Endodermal cell (in vitro differentiated cells): ENCODE results near the gene ABI3BP. TPM values are rescaled to one million over a fixed set of nuclear protein-coding genes. Genes with fewer than 3 reads are reported as not detected.

Source experiments
- DNase-seq: peaks from one replicate; pipeline ENCODE4 v3.0.0-alpha.2; 2017
- H3K27ac ChIP-seq: 2 replicates; pipeline ENCODE4 v1.5.1; 2013; ENCODE audit warnings: mild to moderate bottlenecking, low read depth, low read length, moderate library complexity
- H3K27me3 ChIP-seq: 2 replicates; pipeline ENCODE4 v1.6.1; 2013; ENCODE audit warnings: mild to moderate bottlenecking, low read length, moderate library complexity; ENCODE audit not compliant: insufficient read depth, control insufficient read depth, poor library complexity, severe bottlenecking
- H3K36me3 ChIP-seq: 2 replicates; pipeline ENCODE4 v1.7.0; 2013; ENCODE audit warnings: mild to moderate bottlenecking, low read length, moderate library complexity; ENCODE audit not compliant: control insufficient read depth, insufficient read depth
- H3K4me1 ChIP-seq: one replicate; pipeline ENCODE4 v1.7.0; 2013; ENCODE audit warnings: low read length; ENCODE audit not compliant: control insufficient read depth, insufficient read depth
- H3K4me3 ChIP-seq: 2 replicates; pipeline ENCODE4 v1.5.1; 2013; ENCODE audit warnings: mild to moderate bottlenecking, low read length, moderate library complexity
- H3K9ac ChIP-seq: 2 replicates; pipeline ENCODE4 v1.6.1; 2013; ENCODE audit warnings: mild to moderate bottlenecking, low read length, moderate library complexity; ENCODE audit not compliant: poor library complexity, severe bottlenecking; ENCODE audit errors: extremely low read depth
- H3K9me3 ChIP-seq: 2 replicates; pipeline ENCODE4 v1.6.1; 2013; ENCODE audit warnings: mild to moderate bottlenecking, low read length, moderate library complexity; ENCODE audit not compliant: control insufficient read depth
- H3K27ac Mint-ChIP-seq: 2 replicates; pipeline ENCODE4 v1.8.0; 2020; ENCODE audit warnings: mixed read lengths
- H3K27me3 Mint-ChIP-seq: 2 replicates; pipeline ENCODE4 v1.8.0; 2021; ENCODE audit warnings: mild to moderate bottlenecking, mixed read lengths; ENCODE audit not compliant: insufficient read depth
- H3K36me3 Mint-ChIP-seq: 2 replicates; pipeline ENCODE4 v1.8.0; 2020; ENCODE audit warnings: low read depth, mixed read lengths
- H3K4me1 Mint-ChIP-seq: 2 replicates; pipeline ENCODE4 v1.8.0; 2020; ENCODE audit warnings: mixed read lengths
- H3K4me3 Mint-ChIP-seq: 2 replicates; pipeline ENCODE4 v1.8.0; 2020; ENCODE audit warnings: mild to moderate bottlenecking, moderate library complexity, mixed read lengths
- H3K9me3 Mint-ChIP-seq: 2 replicates; pipeline ENCODE4 v1.8.0; 2020; ENCODE audit warnings: mild to moderate bottlenecking, mixed read lengths
- WGBS, 2 experiments: methylation state at CpG; one replicate each; pipeline versions ENCODE4 v1.1.5 to v1.1.7; 2013; ENCODE audit warnings: missing lambda C conversion rate in 2 of 2, mixed read lengths in 1 of 2; ENCODE audit not compliant: insufficient coverage in 1 of 2, insufficient read length in 1 of 2; 5-methylcytosine and 5-hydroxymethylcytosine counted together
- total RNA-seq, 2 donors: library from RNA; stranded (reverse); fragmentation: NEBNext Ultra II Directional in 1 of 2; extraction: Animal tissue kit (Norgen Biotek cat#: 25700) in 1 of 2; gene quantifications; 2 replicates in 1 of 2; 3 replicates in 1 of 2; pipeline ENCODE4 v1.2.1, GENCODE V29; 2021
- TF ChIP-seq, protein P1 (sequence below): fragments of 200-600 bp; sonication (generic); conservative IDR thresholded peaks from 2 replicates; pipeline ENCODE4 v1.5.0; 2021; ENCODE audit warnings: antibody characterized with exemption, mild to moderate bottlenecking

Gene ABI3BP
- total RNA-seq, 2 donors from 2014 or later, result 0.42 TPM; not detected in 1

GRCh38 chr3:100852840-100853239, 140.4 kb downstream of the ABI3BP start:
- H3K27ac ChIP-seq, result no peak overlapping the region
- H3K9me3 ChIP-seq, result no peaks in the 10 kb centered on the region
- H3K4me3 ChIP-seq, result no peak overlapping the region
- no peak overlapping the region for H3K9ac ChIP-seq
- Mint-ChIP-seq H3K36me3 (no peaks in the 10 kb centered on the region), H3K9me3 (no peaks in the 10 kb centered on the region), H3K4me3 (no peak overlapping the region), H3K27me3 (no peaks in the 10 kb centered on the region), H3K4me1 (no peaks in the 10 kb centered on the region), H3K27ac (no peak overlapping the region)
- 86 to 91% methylated on average over 3 of the region's 3 CpGs for WGBS, 2 experiments
- DNase-seq, result no peak
- H3K36me3 ChIP-seq, result no peaks in the 10 kb centered on the region
- no peaks in the 10 kb centered on the region for H3K27me3 ChIP-seq
- H3K4me1 ChIP-seq, result no peaks in the 10 kb centered on the region
- TF ChIP-seq, protein P1, sequence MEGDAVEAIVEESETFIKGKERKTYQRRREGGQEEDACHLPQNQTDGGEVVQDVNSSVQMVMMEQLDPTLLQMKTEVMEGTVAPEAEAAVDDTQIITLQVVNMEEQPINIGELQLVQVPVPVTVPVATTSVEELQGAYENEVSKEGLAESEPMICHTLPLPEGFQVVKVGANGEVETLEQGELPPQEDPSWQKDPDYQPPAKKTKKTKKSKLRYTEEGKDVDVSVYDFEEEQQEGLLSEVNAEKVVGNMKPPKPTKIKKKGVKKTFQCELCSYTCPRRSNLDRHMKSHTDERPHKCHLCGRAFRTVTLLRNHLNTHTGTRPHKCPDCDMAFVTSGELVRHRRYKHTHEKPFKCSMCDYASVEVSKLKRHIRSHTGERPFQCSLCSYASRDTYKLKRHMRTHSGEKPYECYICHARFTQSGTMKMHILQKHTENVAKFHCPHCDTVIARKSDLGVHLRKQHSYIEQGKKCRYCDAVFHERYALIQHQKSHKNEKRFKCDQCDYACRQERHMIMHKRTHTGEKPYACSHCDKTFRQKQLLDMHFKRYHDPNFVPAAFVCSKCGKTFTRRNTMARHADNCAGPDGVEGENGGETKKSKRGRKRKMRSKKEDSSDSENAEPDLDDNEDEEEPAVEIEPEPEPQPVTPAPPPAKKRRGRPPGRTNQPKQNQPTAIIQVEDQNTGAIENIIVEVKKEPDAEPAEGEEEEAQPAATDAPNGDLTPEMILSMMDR, result no peak

DNA sequence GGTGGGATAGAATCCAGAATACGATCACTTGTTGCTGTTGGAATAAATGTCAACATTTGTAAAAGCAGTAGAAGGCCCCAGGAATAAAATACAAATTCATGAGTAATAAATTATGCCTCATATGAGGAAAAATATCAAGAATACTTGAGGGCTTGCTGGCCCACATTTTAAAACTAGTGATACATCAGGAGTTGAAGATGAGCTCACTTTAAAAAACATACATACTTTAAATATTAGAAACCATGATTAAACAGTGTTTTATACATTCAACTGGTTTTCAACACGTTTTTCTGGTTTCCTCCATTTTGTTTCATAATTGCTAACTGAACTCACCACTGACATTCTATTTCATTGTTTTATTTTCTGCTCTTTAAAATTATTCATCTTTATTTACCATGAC, 142.5 kb downstream of the ABI3BP start:
- DNase-seq, result no peak
- no peak overlapping the region for H3K9ac ChIP-seq
- H3K4me1 ChIP-seq, result no peaks in the 10 kb centered on the region
- H3K36me3 Mint-ChIP-seq, result no peaks in the 10 kb centered on the region
- no peak overlapping the region for H3K27ac ChIP-seq
- no peaks in the 10 kb centered on the region for H3K9me3 ChIP-seq
- no peaks in the 10 kb centered on the region for H3K27me3 ChIP-seq
- H3K27ac Mint-ChIP-seq, result no peak overlapping the region
- TF ChIP-seq, protein P1, result no peak
- WGBS, 2 experiments, result 83 to 86% methylated on average over 1 to 2 of the region's 2 CpGs
- peaks cover 2% of the 10 kb centered on the region for H3K4me1 Mint-ChIP-seq
- no peaks in the 10 kb centered on the region for H3K27me3 Mint-ChIP-seq
- no peak overlapping the region for H3K4me3 ChIP-seq
- H3K36me3 ChIP-seq, result no peaks in the 10 kb centered on the region
- no peak overlapping the region for H3K4me3 Mint-ChIP-seq
- H3K9me3 Mint-ChIP-seq, result no peaks in the 10 kb centered on the region

DNA sequence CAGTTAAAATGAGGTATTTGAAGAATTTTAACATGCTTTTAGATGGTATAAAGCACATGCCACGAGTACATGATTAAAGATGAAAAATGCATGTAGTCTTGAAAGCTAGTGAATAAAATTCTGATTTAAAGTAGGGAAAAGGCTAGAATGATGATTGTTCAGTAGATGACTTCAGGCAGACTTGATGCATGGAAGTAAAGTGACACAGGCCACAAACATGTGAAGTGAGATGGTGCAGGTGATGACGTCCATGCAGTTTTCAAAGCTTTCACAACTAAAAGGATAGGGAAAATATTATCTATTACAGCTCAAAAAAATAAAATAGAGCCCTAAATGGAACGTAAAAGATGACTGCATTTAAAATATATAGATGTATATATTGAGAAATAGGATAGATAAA, 143.1 kb downstream of the ABI3BP start:
- TF ChIP-seq, protein P1, result no peak
- no peaks in the 10 kb centered on the region for H3K27me3 Mint-ChIP-seq
- WGBS, 2 experiments, result 76 to 88% methylated on average over 2 to 3 of the region's 3 CpGs

More for the DNA sequence above, 143.1 kb downstream of the ABI3BP start:
- no peaks in the 10 kb centered on the region for H3K9me3 Mint-ChIP-seq
- Histone ChIP-seq H3K4me1 (peaks cover 2% of the 10 kb centered on the region), H3K4me3 (no peak overlapping the region), H3K36me3 (no peaks in the 10 kb centered on the region), H3K9ac (no peak overlapping the region), H3K27ac (no peak overlapping the region), H3K27me3 (no peaks in the 10 kb centered on the region), H3K9me3 (no peaks in the 10 kb centered on the region)
- H3K4me3 Mint-ChIP-seq, result no peak overlapping the region
- no peak for DNase-seq
- no peaks in the 10 kb centered on the region for H3K36me3 Mint-ChIP-seq
- peaks cover 7% of the 10 kb centered on the region for H3K4me1 Mint-ChIP-seq
- no peak overlapping the region for H3K27ac Mint-ChIP-seq
